ENCODE measurements around the gene KCNJ10. TPM values are rescaled to one million over a fixed set of nuclear protein-coding genes. Genes with fewer than 3 reads are reported as not detected.

The KCNJ10 gene
- total and polyA plus RNA-seq, 8 donors = 0.19 to 1.1 (median 0.78) TPM; not detected in 5

DNA sequence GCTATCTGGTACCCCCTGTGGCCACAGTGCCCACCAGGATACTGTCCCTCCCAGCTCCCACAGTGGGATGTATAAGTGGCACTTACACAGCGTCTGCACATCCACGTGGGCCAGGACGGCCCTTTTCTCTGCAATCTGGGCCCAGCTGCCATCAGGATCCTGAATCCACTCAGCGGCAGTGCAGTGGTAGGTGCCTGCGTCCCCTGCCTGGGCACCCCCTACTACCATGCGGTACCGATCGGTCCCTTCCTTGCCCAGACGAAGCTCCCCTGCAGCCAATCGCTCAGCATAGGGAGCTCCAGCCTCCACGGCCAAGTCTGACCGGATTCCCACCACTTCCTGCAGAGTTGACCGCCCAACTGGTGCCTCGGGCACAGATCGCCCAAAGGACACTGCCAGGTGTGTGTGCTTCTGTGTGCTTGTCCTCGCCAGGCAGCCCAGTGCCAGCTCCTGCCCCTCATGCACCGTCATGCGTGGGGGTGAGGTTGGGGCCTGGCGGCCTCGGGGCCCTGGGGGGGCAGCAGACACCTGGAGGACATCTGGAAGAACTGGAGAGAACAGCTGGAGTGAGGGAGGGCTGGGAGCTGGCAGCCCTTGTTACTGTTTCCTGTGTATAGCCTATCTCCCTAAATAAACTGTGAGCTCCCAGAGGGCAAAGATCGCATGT lies 23.8 kb upstream of the KCNJ10 start:
- Histone ChIP-seq H3K4me1 (peaks cover 18 to 45% (median 33%) of the 10 kb centered on the region in 4 donors), H3K27ac (no peak overlapping the region), H3K9me3 (no peaks in the 10 kb centered on the region), H3K4me3 (no peak overlapping the region), H3K36me3 (peaks cover 18 to 66% (median 65%) of the 10 kb centered on the region in 4 donors), H3K27me3 (no peaks in the 10 kb centered on the region)
- TF ChIP-seq EP300 (IDR thresholded peaks at IDR 0.05) (no peak), POLR2AphosphoS5 (IDR thresholded peaks at IDR 0.05) (no peak), POLR2A (IDR thresholded peaks at IDR 0.05) (no peak)
- TF ChIP-seq, protein P1, sequence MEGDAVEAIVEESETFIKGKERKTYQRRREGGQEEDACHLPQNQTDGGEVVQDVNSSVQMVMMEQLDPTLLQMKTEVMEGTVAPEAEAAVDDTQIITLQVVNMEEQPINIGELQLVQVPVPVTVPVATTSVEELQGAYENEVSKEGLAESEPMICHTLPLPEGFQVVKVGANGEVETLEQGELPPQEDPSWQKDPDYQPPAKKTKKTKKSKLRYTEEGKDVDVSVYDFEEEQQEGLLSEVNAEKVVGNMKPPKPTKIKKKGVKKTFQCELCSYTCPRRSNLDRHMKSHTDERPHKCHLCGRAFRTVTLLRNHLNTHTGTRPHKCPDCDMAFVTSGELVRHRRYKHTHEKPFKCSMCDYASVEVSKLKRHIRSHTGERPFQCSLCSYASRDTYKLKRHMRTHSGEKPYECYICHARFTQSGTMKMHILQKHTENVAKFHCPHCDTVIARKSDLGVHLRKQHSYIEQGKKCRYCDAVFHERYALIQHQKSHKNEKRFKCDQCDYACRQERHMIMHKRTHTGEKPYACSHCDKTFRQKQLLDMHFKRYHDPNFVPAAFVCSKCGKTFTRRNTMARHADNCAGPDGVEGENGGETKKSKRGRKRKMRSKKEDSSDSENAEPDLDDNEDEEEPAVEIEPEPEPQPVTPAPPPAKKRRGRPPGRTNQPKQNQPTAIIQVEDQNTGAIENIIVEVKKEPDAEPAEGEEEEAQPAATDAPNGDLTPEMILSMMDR (IDR thresholded peaks at IDR 0.05) = no peak
- intact Hi-C loops (cut with DNase I; ENCODE audit: low total_unique reads) = no loop called here
- no peak for DNase-seq
- WGBS, 5 donors = 67 to 86% (median 83%) methylated on average over 8 to 21 of the region's 21 CpGs

DNA sequence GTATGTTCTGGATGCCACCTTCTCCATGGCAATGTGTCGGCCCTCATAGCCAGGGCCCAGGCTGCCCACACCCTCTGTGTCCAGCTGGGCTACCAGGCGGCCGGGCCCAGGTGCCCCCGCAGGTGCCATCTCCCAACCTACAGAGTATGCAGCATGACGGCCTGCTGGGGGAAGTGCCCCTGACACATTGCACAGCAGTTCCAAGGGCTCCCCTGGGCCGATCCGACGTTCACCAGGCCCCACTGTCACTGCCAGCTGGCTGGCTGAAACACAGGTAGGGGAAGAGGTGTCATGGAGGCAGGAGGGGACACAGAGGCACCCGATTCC lies 23.1 kb upstream of the KCNJ10 start:
- no peak overlapping the region for H3K27ac ChIP-seq
- WGBS, 5 donors = 82 to 90% (median 84%) methylated on average over 9 of the region's 9 CpGs

DNA sequence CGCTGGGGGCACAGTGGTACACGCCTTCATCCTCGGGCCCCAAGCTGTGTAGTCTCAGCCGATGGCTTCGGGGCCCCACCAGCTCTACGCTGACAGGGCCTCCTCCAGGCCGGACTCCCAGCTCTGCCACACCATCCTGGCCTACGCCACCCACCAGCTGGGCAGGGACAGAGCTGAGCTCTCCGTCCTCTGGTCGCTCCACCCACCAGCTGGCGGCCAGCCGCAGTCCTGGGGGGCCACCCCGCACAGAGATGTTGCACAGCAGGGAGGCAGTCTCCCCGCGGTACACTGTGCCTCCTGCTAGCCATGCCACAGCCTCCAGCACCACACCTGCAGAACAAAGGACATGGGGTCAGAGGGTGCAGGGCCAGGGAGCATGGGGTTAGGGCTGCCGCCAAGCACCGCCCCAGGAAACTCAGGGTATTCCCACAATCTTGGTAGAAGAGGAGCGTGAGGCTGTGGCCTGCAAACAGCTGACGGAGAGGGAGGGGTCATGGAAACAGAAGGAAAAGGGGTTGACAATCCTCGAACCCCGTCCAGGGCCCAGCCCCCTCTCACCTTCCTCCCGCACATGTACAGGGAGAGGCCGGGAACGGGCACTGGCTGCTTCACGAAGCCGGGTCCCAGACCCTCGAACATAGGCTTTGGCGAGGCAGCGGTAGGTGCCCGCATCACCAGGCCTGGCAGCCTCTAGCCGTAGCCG lies 22.6 kb upstream of the KCNJ10 start:
- H3K9me3 ChIP-seq = no peaks in the 10 kb centered on the region
- no peaks in the 10 kb centered on the region for H3K27me3 ChIP-seq
- H3K36me3 ChIP-seq = peaks cover 18 to 78% (median 76%) of the 10 kb centered on the region in 4 donors
- no peak for TF ChIP-seq POLR2AphosphoS5 (IDR thresholded peaks at IDR 0.05)
- TF ChIP-seq, protein P1 (IDR thresholded peaks at IDR 0.05) = no peak
- no peak for TF ChIP-seq POLR2A (IDR thresholded peaks at IDR 0.05)
- no peak for TF ChIP-seq EP300 (IDR thresholded peaks at IDR 0.05)
- 90 to 93% (median 93%) methylated on average over 23 to 32 of the region's 32 CpGs for WGBS, 5 donors
- intact Hi-C loops (cut with DNase I; ENCODE audit: low total_unique reads) = no loop called here
- no peak for DNase-seq
- no peak overlapping the region for H3K27ac ChIP-seq
- H3K4me3 ChIP-seq = no peak overlapping the region
- peaks cover 16 to 39% (median 26%) of the 10 kb centered on the region in 4 donors for H3K4me1 ChIP-seq

More for the DNA sequence above, 23.1 kb upstream of the KCNJ10 start:
- Histone ChIP-seq H3K9me3 (no peaks in the 10 kb centered on the region), H3K4me1 (peaks cover 18 to 44% (median 31%) of the 10 kb centered on the region in 4 donors), H3K4me3 (no peak overlapping the region), H3K27me3 (no peaks in the 10 kb centered on the region), H3K36me3 (peaks cover 18 to 73% (median 71%) of the 10 kb centered on the region in 4 donors)
- intact Hi-C loops (cut with DNase I; ENCODE audit: low total_unique reads) = no loop called here
- TF ChIP-seq EP300 (IDR thresholded peaks at IDR 0.05) (no peak), POLR2A (IDR thresholded peaks at IDR 0.05) (no peak), POLR2AphosphoS5 (IDR thresholded peaks at IDR 0.05) (no peak)
- TF ChIP-seq, protein P1 (IDR thresholded peaks at IDR 0.05) = no peak
- no peak for DNase-seq

DNA sequence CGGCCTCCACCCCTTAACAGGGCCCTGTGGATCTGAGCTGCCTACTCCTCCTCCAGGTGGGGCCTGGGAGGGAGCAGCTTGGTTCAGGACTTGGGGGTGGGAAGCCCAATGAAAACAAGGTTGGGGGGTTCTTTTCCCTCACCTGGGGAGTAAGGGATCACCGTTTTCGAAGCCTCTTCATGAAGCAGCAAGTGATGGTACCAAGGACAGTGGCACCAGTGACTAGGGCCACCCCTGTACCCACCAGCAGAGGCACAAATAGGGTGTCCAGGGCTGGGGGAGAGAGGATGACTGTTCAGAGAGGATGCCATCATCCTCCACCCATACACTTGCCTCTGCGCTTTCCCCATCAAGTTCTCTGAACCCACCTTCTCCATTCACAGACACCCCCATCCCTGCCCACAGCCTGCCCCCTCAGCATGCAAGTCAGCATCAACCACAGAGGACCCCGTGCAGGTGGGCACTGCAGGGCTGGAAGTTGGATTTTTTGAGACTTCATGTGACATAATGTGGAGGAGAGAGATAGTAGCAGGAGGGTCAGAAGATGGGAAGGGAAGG lies 21.8 kb upstream of the KCNJ10 start:
- DNase-seq = no peak
- H3K27me3 ChIP-seq = no peaks in the 10 kb centered on the region
- TF ChIP-seq EP300 (IDR thresholded peaks at IDR 0.05) (no peak), POLR2AphosphoS5 (IDR thresholded peaks at IDR 0.05) (no peak), POLR2A (IDR thresholded peaks at IDR 0.05) (no peak)
- TF ChIP-seq, protein P1 (IDR thresholded peaks at IDR 0.05) = no peak
- peaks cover 9 to 31% (median 19%) of the 10 kb centered on the region in 4 donors for H3K4me1 ChIP-seq
- H3K36me3 ChIP-seq = peaks cover 18 to 83% (median 82%) of the 10 kb centered on the region in 4 donors
- H3K4me3 ChIP-seq = no peak overlapping the region
- intact Hi-C loops (cut with DNase I; ENCODE audit: low total_unique reads) = no loop called here
- H3K27ac ChIP-seq = no peak overlapping the region
- no peaks in the 10 kb centered on the region for H3K9me3 ChIP-seq
- WGBS, 5 donors = 90 to 100% (median 97%) methylated on average over 5 of the region's 5 CpGs
